ENCODE measurements around the gene ITPKB.

DNA sequence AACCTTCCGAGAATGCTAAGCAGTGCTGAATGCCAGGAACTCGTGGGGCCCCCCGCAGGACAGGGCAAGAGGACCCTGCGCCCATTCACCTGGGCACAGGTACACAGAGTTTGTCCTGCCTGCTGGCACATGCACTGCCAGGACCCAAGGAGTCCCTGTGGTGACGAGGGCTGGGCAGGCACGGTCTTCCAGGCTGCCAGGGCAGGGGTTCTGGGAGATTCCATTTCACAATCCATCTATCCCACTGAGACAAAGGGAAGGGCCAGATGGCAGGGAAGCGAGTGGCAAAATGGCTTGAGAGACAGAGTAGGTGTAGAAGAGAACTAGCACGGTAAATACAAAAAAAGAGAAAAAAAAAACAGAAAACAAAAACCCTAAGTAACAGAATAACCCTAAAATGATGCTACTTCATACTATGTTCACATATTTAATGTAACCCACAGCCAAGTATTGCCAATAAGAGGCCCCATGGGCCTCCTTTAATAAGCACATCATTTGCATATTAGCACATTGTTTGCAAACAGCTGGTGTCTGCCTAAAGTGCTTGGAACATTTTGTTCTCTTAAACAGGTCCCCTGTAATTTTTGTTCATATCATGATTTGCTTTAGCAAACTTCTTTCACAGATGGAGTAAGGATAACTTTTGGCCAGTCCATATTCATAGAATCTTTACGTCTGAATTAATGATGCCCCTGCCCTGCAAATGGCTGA is 106.8 kb downstream of the ITPKB start:
- TF ChIP-seq, protein P1, sequence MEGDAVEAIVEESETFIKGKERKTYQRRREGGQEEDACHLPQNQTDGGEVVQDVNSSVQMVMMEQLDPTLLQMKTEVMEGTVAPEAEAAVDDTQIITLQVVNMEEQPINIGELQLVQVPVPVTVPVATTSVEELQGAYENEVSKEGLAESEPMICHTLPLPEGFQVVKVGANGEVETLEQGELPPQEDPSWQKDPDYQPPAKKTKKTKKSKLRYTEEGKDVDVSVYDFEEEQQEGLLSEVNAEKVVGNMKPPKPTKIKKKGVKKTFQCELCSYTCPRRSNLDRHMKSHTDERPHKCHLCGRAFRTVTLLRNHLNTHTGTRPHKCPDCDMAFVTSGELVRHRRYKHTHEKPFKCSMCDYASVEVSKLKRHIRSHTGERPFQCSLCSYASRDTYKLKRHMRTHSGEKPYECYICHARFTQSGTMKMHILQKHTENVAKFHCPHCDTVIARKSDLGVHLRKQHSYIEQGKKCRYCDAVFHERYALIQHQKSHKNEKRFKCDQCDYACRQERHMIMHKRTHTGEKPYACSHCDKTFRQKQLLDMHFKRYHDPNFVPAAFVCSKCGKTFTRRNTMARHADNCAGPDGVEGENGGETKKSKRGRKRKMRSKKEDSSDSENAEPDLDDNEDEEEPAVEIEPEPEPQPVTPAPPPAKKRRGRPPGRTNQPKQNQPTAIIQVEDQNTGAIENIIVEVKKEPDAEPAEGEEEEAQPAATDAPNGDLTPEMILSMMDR (IDR thresholded peaks at IDR 0.05): no peak
- TF ChIP-seq POLR2A (IDR thresholded peaks at IDR 0.05) (no peak), EP300 (IDR thresholded peaks at IDR 0.05) (no peak)

Data from ovary (tissue), 3 donors.